ENCODE data around the gene CLDN34.

The CLDN34 gene

GRCh38 chrX:9923357-9923756 is 43.8 kb upstream of the CLDN34 start:
- Histone ChIP-seq H3K4me2 (ENCODE audit: low read length) (no peak overlapping the region), H3K27ac (ENCODE audit: low read length) (no peak overlapping the region), H3K79me2 (ENCODE audit: low read length) (no peaks in the 10 kb centered on the region), H3K4me1 (ENCODE audit: low read length) (no peaks in the 10 kb centered on the region), H2AFZ (ENCODE audit: low read depth, low read length) (no peak overlapping the region), H3K27me3 (ENCODE audit: low read depth, low read length) (no peaks in the 10 kb centered on the region), H3K9me3 (ENCODE audit: insufficient read depth, low read length) (no peaks in the 10 kb centered on the region), H3K4me3 (ENCODE audit: low read length) (no peak overlapping the region), H3K9ac (ENCODE audit: low read length) (no peak overlapping the region), H4K20me1 (ENCODE audit: insufficient read depth, low read length) (no peaks in the 10 kb centered on the region), H3K36me3 (replicated peaks; ENCODE audit: low read depth, low read length) (no peaks in the 10 kb centered on the region)
- no peak for TF ChIP-seq EZH2phosphoT487 (IDR thresholded peaks at IDR 0.05; ENCODE audit: low read depth)
- TF ChIP-seq CTCF (IDR thresholded peaks at IDR 0.05; ENCODE audit: low read depth, low read length): no peak

GRCh38 chrX:9926002-9926401 is 41.2 kb upstream of the CLDN34 start:
- Histone ChIP-seq H3K4me2 (ENCODE audit: low read length) (no peak overlapping the region), H3K4me3 (ENCODE audit: low read length) (no peak overlapping the region), H3K79me2 (ENCODE audit: low read length) (no peaks in the 10 kb centered on the region), H3K36me3 (replicated peaks; ENCODE audit: low read depth, low read length) (no peaks in the 10 kb centered on the region), H3K27me3 (ENCODE audit: low read depth, low read length) (no peaks in the 10 kb centered on the region), H3K9ac (ENCODE audit: low read length) (no peak overlapping the region), H3K4me1 (ENCODE audit: low read length) (no peaks in the 10 kb centered on the region), H3K9me3 (ENCODE audit: insufficient read depth, low read length) (no peaks in the 10 kb centered on the region), H3K27ac (ENCODE audit: low read length) (no peak overlapping the region), H2AFZ (ENCODE audit: low read depth, low read length) (no peak overlapping the region), H4K20me1 (ENCODE audit: insufficient read depth, low read length) (no peaks in the 10 kb centered on the region)
- TF ChIP-seq EZH2phosphoT487 (IDR thresholded peaks at IDR 0.05; ENCODE audit: low read depth) (no peak), CTCF (IDR thresholded peaks at IDR 0.05; ENCODE audit: low read depth, low read length) (no peak)

- Histone ChIP-seq H3K4me3 (ENCODE audit: low read length) (no peak overlapping the region), H3K4me2 (ENCODE audit: low read length) (no peak overlapping the region), H3K27ac (ENCODE audit: low read length) (no peak overlapping the region), H3K27me3 (ENCODE audit: low read depth, low read length) (no peaks in the 10 kb centered on the region), H3K9me3 (ENCODE audit: insufficient read depth, low read length) (no peaks in the 10 kb centered on the region), H3K79me2 (ENCODE audit: low read length) (no peaks in the 10 kb centered on the region), H3K9ac (ENCODE audit: low read length) (no peak overlapping the region), H3K4me1 (ENCODE audit: low read length) (no peaks in the 10 kb centered on the region), H3K36me3 (replicated peaks; ENCODE audit: low read depth, low read length) (no peaks in the 10 kb centered on the region), H4K20me1 (ENCODE audit: insufficient read depth, low read length) (no peaks in the 10 kb centered on the region), H2AFZ (ENCODE audit: low read depth, low read length) (no peak overlapping the region)
- TF ChIP-seq CTCF (IDR thresholded peaks at IDR 0.05; ENCODE audit: low read depth, low read length) (no peak), EZH2phosphoT487 (IDR thresholded peaks at IDR 0.05; ENCODE audit: low read depth) (no peak)
Measured at GRCh38 chrX:9927698-9928482, 39.3 kb upstream of the CLDN34 start.

- Histone ChIP-seq H2AFZ (ENCODE audit: low read depth, low read length) (no peak overlapping the region), H3K27me3 (ENCODE audit: low read depth, low read length) (0 out of 2 replicates have a peak, but pooled peaks cover 5% of the 10 kb centered on the region), H3K36me3 (replicated peaks; ENCODE audit: low read depth, low read length) (no peaks in the 10 kb centered on the region), H3K27ac (ENCODE audit: low read length) (no peak overlapping the region), H3K79me2 (ENCODE audit: low read length) (no peaks in the 10 kb centered on the region), H4K20me1 (ENCODE audit: insufficient read depth, low read length) (no peaks in the 10 kb centered on the region), H3K4me3 (ENCODE audit: low read length) (no peak overlapping the region), H3K9me3 (ENCODE audit: insufficient read depth, low read length) (no peaks in the 10 kb centered on the region), H3K9ac (ENCODE audit: low read length) (no peak overlapping the region), H3K4me1 (ENCODE audit: low read length) (peaks cover 10% of the 10 kb centered on the region), H3K4me2 (ENCODE audit: low read length) (no peak overlapping the region)
- TF ChIP-seq CTCF (IDR thresholded peaks at IDR 0.05; ENCODE audit: low read depth, low read length) (no peak), EZH2phosphoT487 (IDR thresholded peaks at IDR 0.05; ENCODE audit: low read depth) (no peak)
Measured at GRCh38 chrX:9935436-9935835, 31.7 kb upstream of the CLDN34 start.
